HepG2 (cell line): ENCODE data around the gene PRPF38A. TPM values are rescaled to one million over a fixed set of nuclear protein-coding genes. Genes with fewer than 3 reads are reported as not detected.

Experiments used
- ARNT2 ChIP-seq: sonication (generic); formaldehyde crosslinking; IDR thresholded peaks from 2 replicates; pipeline ENCODE4 v1.8.0; 2022; ENCODE audit warnings: mild to moderate bottlenecking, low read depth, missing genetic modification reagents, moderate library complexity
- HNRNPLL ChIP-seq: fragments of 200-400 bp; formaldehyde crosslinking; IDR thresholded peaks from 2 replicates; pipeline ENCODE4 v1.6.1; 2017; ENCODE audit warnings: mild to moderate bottlenecking, low read depth, low read length; ENCODE audit not compliant: poor library complexity, severe bottlenecking
- KDM2A ChIP-seq: sonication (generic); formaldehyde crosslinking; IDR thresholded peaks from 2 replicates; pipeline ENCODE4 v1.4.0; 2020; ENCODE audit warnings: low read depth, missing genetic modification reagents, borderline replicate concordance
- KDM5B ChIP-seq: sonication (generic); formaldehyde crosslinking; IDR thresholded peaks from 2 replicates; pipeline ENCODE4 v1.4.0; 2020; ENCODE audit warnings: missing genetic modification reagents, mild to moderate bottlenecking, borderline replicate concordance
- MTF2 ChIP-seq: sonication (generic); formaldehyde crosslinking; IDR thresholded peaks from 2 replicates; pipeline ENCODE4 v1.5.0; 2020; ENCODE audit warnings: missing genetic modification reagents, borderline replicate concordance
- SIX1 ChIP-seq: sonication (generic); formaldehyde crosslinking; IDR thresholded peaks from 2 replicates; pipeline ENCODE4 v1.4.0; 2020; ENCODE audit warnings: missing genetic modification reagents, borderline replicate concordance
- ZBED4 ChIP-seq: sonication (generic); formaldehyde crosslinking; IDR thresholded peaks from 2 replicates; pipeline ENCODE4 v1.4.0; 2020; ENCODE audit warnings: missing genetic modification reagents, borderline replicate concordance
- ZFP36 ChIP-seq: fragments of 150-350 bp; IDR thresholded peaks from 2 replicates; pipeline ENCODE4 v1.6.1; 2018; ENCODE audit warnings: borderline replicate concordance, low read length, low read depth; ENCODE audit not compliant: partially characterized antibody
- ZNF10 ChIP-seq: sonication (generic); formaldehyde crosslinking; IDR thresholded peaks from 2 replicates; pipeline ENCODE4 v1.4.0; 2020; ENCODE audit warnings: mild to moderate bottlenecking, low read depth, missing genetic modification reagents, borderline replicate concordance
- ZNF629 ChIP-seq: sonication (generic); formaldehyde crosslinking; conservative IDR thresholded peaks from 2 replicates; pipeline ENCODE4 v1.5.0; 2020; ENCODE audit warnings: missing genetic modification reagents
- ZNF720 ChIP-seq: sonication (generic); formaldehyde crosslinking; IDR thresholded peaks from 2 replicates; pipeline ENCODE4 v1.4.0; 2020; ENCODE audit warnings: missing genetic modification reagents
- ZNF775 ChIP-seq: sonication (generic); formaldehyde crosslinking; IDR thresholded peaks from 2 replicates; pipeline ENCODE4 v1.4.0; 2020; ENCODE audit warnings: missing genetic modification reagents, mild to moderate bottlenecking, moderate library complexity, borderline replicate concordance
- ZNF781 ChIP-seq: sonication (generic); formaldehyde crosslinking; IDR thresholded peaks from 2 replicates; pipeline ENCODE4 v1.5.1; 2020; ENCODE audit warnings: borderline replicate concordance, mild to moderate bottlenecking, missing genetic modification reagents; ENCODE audit errors: not compliant biosample characterization
- ZNF891 ChIP-seq: sonication (generic); formaldehyde crosslinking; IDR thresholded peaks from 2 replicates; pipeline ENCODE4 v1.5.0; 2020; ENCODE audit warnings: mild to moderate bottlenecking, missing genetic modification reagents
- ZSCAN21 ChIP-seq: sonication (generic); formaldehyde crosslinking; IDR thresholded peaks from 2 replicates; pipeline ENCODE4 v1.8.0; 2022; ENCODE audit warnings: mild to moderate bottlenecking, missing genetic modification reagents, moderate library complexity, borderline replicate concordance
- polyA plus RNA-seq, 8 experiments: library from polyadenylated mRNA; depleted of rRNA in 3 of 8; stranded (reverse) in 7 of 8; unstranded in 1 of 8; fragments of >200 nt; fragmentation: Illumina TruSeq in 4 of 8; extraction: Trizol in 4 of 8; gene quantifications; 2 replicates each; pipeline versions ENCODE4 v1.2.1 to v1.2.3, GENCODE V29; 2011 to 2016; ENCODE audit warnings: low read depth in 4 of 8, missing spikeins in 1 of 8, mixed read lengths in 1 of 8; ENCODE audit not compliant: insufficient read depth in 1 of 8
- total RNA-seq, 5 experiments: library from RNA; depleted of rRNA; stranded (reverse); fragments of >200 nt; fragmentation: Illumina TruSeq; extraction: Trizol; gene quantifications; 2 replicates each; pipeline ENCODE4 v1.2.3, GENCODE V29; 2016; ENCODE audit warnings: low read depth in 1 of 5
- TF ChIP-seq, protein P1 (sequence below): sonication (generic); formaldehyde crosslinking; IDR thresholded peaks from 2 replicates; pipeline ENCODE4 v1.8.0; 2022; ENCODE audit warnings: missing genetic modification reagents, mild to moderate bottlenecking, moderate library complexity, borderline replicate concordance
- TF ChIP-seq, protein P2 (sequence below): sonication (generic); formaldehyde crosslinking; IDR thresholded peaks from 2 replicates; pipeline ENCODE4 v1.4.0; 2020; ENCODE audit warnings: missing genetic modification reagents
- TF ChIP-seq, protein P3 (sequence below): sonication (generic); formaldehyde crosslinking; IDR thresholded peaks from 2 replicates; pipeline ENCODE4 v1.9.0; 2021; ENCODE audit warnings: missing genetic modification reagents, borderline replicate concordance

PRPF38A gene
- total and polyA plus RNA-seq, 2 of the 13 experiments (the other 11 are each of a cell fraction or from before 2014, with no cell fraction given) = 18.3 to 45.5 TPM

GRCh38 chr1:52368383-52369172, 35.8 kb upstream of the PRPF38A start (continued):
- TF ChIP-seq, protein P1, sequence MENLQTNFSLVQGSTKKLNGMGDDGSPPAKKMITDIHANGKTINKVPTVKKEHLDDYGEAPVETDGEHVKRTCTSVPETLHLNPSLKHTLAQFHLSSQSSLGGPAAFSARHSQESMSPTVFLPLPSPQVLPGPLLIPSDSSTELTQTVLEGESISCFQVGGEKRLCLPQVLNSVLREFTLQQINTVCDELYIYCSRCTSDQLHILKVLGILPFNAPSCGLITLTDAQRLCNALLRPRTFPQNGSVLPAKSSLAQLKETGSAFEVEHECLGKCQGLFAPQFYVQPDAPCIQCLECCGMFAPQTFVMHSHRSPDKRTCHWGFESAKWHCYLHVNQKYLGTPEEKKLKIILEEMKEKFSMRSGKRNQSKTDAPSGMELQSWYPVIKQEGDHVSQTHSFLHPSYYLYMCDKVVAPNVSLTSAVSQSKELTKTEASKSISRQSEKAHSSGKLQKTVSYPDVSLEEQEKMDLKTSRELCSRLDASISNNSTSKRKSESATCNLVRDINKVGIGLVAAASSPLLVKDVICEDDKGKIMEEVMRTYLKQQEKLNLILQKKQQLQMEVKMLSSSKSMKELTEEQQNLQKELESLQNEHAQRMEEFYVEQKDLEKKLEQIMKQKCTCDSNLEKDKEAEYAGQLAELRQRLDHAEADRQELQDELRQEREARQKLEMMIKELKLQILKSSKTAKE (CRISPR knock-in tag) = no peak
- 0 out of 2 replicates have a peak, but pooled peaks have one; percentile 37 for TF ChIP-seq ZSCAN21 (CRISPR knock-in tag)
- TF ChIP-seq HNRNPLL = peak; percentile 52
- TF ChIP-seq, protein P2, sequence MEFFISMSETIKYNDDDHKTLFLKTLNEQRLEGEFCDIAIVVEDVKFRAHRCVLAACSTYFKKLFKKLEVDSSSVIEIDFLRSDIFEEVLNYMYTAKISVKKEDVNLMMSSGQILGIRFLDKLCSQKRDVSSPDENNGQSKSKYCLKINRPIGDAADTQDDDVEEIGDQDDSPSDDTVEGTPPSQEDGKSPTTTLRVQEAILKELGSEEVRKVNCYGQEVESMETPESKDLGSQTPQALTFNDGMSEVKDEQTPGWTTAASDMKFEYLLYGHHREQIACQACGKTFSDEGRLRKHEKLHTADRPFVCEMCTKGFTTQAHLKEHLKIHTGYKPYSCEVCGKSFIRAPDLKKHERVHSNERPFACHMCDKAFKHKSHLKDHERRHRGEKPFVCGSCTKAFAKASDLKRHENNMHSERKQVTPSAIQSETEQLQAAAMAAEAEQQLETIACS = peak; percentile 87
- TF ChIP-seq, protein P3, sequence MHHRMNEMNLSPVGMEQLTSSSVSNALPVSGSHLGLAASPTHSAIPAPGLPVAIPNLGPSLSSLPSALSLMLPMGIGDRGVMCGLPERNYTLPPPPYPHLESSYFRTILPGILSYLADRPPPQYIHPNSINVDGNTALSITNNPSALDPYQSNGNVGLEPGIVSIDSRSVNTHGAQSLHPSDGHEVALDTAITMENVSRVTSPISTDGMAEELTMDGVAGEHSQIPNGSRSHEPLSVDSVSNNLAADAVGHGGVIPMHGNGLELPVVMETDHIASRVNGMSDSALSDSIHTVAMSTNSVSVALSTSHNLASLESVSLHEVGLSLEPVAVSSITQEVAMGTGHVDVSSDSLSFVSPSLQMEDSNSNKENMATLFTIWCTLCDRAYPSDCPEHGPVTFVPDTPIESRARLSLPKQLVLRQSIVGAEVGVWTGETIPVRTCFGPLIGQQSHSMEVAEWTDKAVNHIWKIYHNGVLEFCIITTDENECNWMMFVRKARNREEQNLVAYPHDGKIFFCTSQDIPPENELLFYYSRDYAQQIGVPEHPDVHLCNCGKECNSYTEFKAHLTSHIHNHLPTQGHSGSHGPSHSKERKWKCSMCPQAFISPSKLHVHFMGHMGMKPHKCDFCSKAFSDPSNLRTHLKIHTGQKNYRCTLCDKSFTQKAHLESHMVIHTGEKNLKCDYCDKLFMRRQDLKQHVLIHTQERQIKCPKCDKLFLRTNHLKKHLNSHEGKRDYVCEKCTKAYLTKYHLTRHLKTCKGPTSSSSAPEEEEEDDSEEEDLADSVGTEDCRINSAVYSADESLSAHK (CRISPR knock-in tag) = no peak
- no peak for TF ChIP-seq SIX1
- TF ChIP-seq ZFP36 = no peak
- TF ChIP-seq ZNF10 = no peak
- TF ChIP-seq ZNF629 = no peak
- TF ChIP-seq ZNF720 (CRISPR knock-in tag) = no peak
- no peak for TF ChIP-seq ARNT2
- TF ChIP-seq KDM2A = peak; percentile 58; the same call in 1 of the 2 replicates
- TF ChIP-seq KDM5B (CRISPR knock-in tag) = peak; percentile 48; the same call in 1 of the 2 replicates
- peak; percentile 18; the same call in 1 of the 2 replicates for TF ChIP-seq ZNF891 (CRISPR knock-in tag)
- peak; percentile 44 for TF ChIP-seq ZNF781 (CRISPR knock-in tag)
- no peak for TF ChIP-seq ZNF775 (CRISPR knock-in tag)
- TF ChIP-seq MTF2 (CRISPR knock-in tag) = no peak
- no peak for TF ChIP-seq ZBED4 (CRISPR knock-in tag)
